ENCODE data around the gene ALAD.
A peak's percentile ranks its signal among the peaks of the same experiment; 100 is the strongest.
"Not testable (repeated sequence)": the region's sequence is repeated elsewhere in the genome, so short reads cannot be mapped to it uniquely, and the experiment has no call there.

The ALAD gene

GRCh38 chr9:113401027-113401792 lies at the start of gene ALAD:
TSS of gene ALAD (minus strand) at chr9:113401284. CDS start at chr9:113393559, 7,725 bp downstream.
- DNase-seq (ENCODE audit: low spot score) = peak; percentile 99

GRCh38 chr9:113449376-113449775 lies 48.3 kb upstream of the ALAD start:
- no peak for DNase-seq (ENCODE audit: low spot score)

GRCh38 chr9:113446323-113446740 lies 45.2 kb upstream of the ALAD start:
- DNase-seq (ENCODE audit: low spot score) = peak; percentile 66

GRCh38 chr9:113444736-113445135 lies 43.7 kb upstream of the ALAD start:
- DNase-seq (ENCODE audit: low spot score) = no peak

- not testable (repeated sequence) for DNase-seq (ENCODE audit: low spot score)
These were observed 36.6 kb upstream of the ALAD start for GRCh38 chr9:113437716-113438115.

- peak; percentile 17 for DNase-seq (ENCODE audit: low spot score)
These were observed 35.8 kb upstream of the ALAD start for GRCh38 chr9:113436728-113437515.

- DNase-seq (ENCODE audit: low spot score) = no peak
These were observed 30.1 kb upstream of the ALAD start for GRCh38 chr9:113431191-113431590.

GRCh38 chr9:113428062-113428615 lies 27.1 kb upstream of the ALAD start:
- no peak for DNase-seq (ENCODE audit: low spot score)

- DNase-seq (ENCODE audit: low spot score) = peak; percentile 36
These were observed 26.5 kb upstream of the ALAD start for GRCh38 chr9:113427629-113428028.

GRCh38 chr9:113426701-113427100 lies 25.6 kb upstream of the ALAD start:
- DNase-seq (ENCODE audit: low spot score) = no peak

- DNase-seq (ENCODE audit: low spot score) = no peak
These were observed 24.0 kb upstream of the ALAD start for GRCh38 chr9:113425072-113425471.

GRCh38 chr9:113421726-113422125 lies 20.6 kb upstream of the ALAD start:
- DNase-seq (ENCODE audit: low spot score) = no peak

GRCh38 chr9:113417370-113417769 lies 16.3 kb upstream of the ALAD start:
- DNase-seq (ENCODE audit: low spot score) = no peak

- DNase-seq (ENCODE audit: low spot score) = no peak
These were observed 15.2 kb upstream of the ALAD start for GRCh38 chr9:113416149-113416721.

- DNase-seq (ENCODE audit: low spot score) = peak; percentile 97
These were observed 9.3 kb upstream of the ALAD start, which contains the start of the genes C9orf43 and POLE3 for GRCh38 chr9:113410207-113410864. TSS of gene C9orf43 (plus strand) at chr9:113410747. CDS start at chr9:113413494, 2,747 bp downstream. TSS of gene POLE3 (minus strand) at chr9:113410675. CDS start at chr9:113410293, 382 bp downstream.

GRCh38 chr9:113409883-113410206 lies 8.8 kb upstream of the ALAD start:
- peak; percentile 19 for DNase-seq (ENCODE audit: low spot score)

GRCh38 chr9:113409481-113409880 lies 8.4 kb upstream of the ALAD start:
- DNase-seq (ENCODE audit: low spot score) = no peak

- DNase-seq (ENCODE audit: low spot score) = peak; percentile 78
These were observed 5.9 kb upstream of the ALAD start for GRCh38 chr9:113406873-113407511.

- DNase-seq (ENCODE audit: low spot score) = not testable (repeated sequence)
These were observed 5.3 kb upstream of the ALAD start for GRCh38 chr9:113406353-113406752.

- DNase-seq (ENCODE audit: low spot score) = no peak
These were observed 2.6 kb upstream of the ALAD start for GRCh38 chr9:113403646-113404045.

- DNase-seq (ENCODE audit: low spot score) = no peak
These were observed 1.4 kb downstream of the ALAD start for GRCh38 chr9:113399646-113400200.

All from GM03348 (cell line).